K562 (cell line): ENCODE results near the gene CCDC92. TPM values are rescaled to one million over a fixed set of nuclear protein-coding genes. Genes with fewer than 3 reads are reported as not detected.
A peak's percentile ranks its signal among the peaks of the same experiment; 100 is the strongest.

ENCODE experiments used
- ATAC-seq: fragments of 200-7000 bp; cut with Tn5 transposase; 3 replicates; pipeline ENCODE4 v1.9.1; 2020; ENCODE audit warnings: moderate library complexity
- BruUV-seq: library from RNA; stranded (reverse); fragments of 400-500 nt; replicated peaks from 2 replicates; lab custom pipeline; 2021; lab: Mats Ljungman, UMichigan
- CTCF ChIA-PET: fragments of 300-600 bp; formaldehyde crosslinking; extraction: SDS; loops from one replicate; lab custom pipeline; 2021; ENCODE audit warnings: low intra/inter-chr PET ratio; lab: Yijun Ruan, JAX
- POLR2A ChIA-PET: fragments of 300-600, 350-650 bp; sonication (Branson Sonifier 250); formaldehyde crosslinking; extraction: SDS; loops from one replicate; lab custom pipeline; 2021; ENCODE audit warnings: antibody characterized with exemption, inconsistent platforms; lab: Yijun Ruan, JAX
- DNase-seq, 4 experiments: peaks; one replicate each; pipeline versions ENCODE4 v3.0.0 to v3.0.0-alpha.2; 2011 to 2018; ENCODE audit warnings: low spot score in 3 of 4, mixed read lengths in 3 of 4; ENCODE audit errors: extremely low read depth in 1 of 4
- FAIRE-seq: peaks from 2 replicates; lab custom pipeline; 2011; peaks lifted over from hg19 to GRCh38; lab: Jason Lieb, UNC
- H2AFZ ChIP-seq: 2 replicates; pipeline ENCODE4 v1.6.0; 2011; ENCODE audit warnings: low read depth, low read length, control low read depth, inconsistent platforms
- H3K27ac ChIP-seq: fragments of 200-600 bp; 3 replicates; pipeline ENCODE4 v1.8.0; 2011; ENCODE audit warnings: low read depth, mild to moderate bottlenecking, control low read depth, inconsistent platforms, low read length, moderate library complexity, mixed read lengths; ENCODE audit errors: extremely low read depth
- H3K27me3 ChIP-seq, 2 experiments: fragments of 300-600 bp in 1 of 2; 2 replicates in 1 of 2; 3 replicates in 1 of 2; pipeline versions ENCODE4 v1.6.0 to v1.8.0; 2011; ENCODE audit warnings: inconsistent platforms in 2 of 2, low read length in 2 of 2, mild to moderate bottlenecking in 1 of 2, mixed read lengths in 1 of 2, moderate library complexity in 1 of 2; ENCODE audit not compliant: control insufficient read depth in 2 of 2, insufficient read depth in 2 of 2
- H3K36me3 ChIP-seq: fragments of 300-600 bp; 3 replicates; pipeline ENCODE4 v1.8.0; 2011; ENCODE audit warnings: mild to moderate bottlenecking, low read length, inconsistent platforms; ENCODE audit not compliant: control insufficient read depth, insufficient read depth
- H3K4me1 ChIP-seq, 2 experiments: fragments of 200-600 bp in 1 of 2; replicated peaks in 1 of 2; 2 replicates in 1 of 2; 3 replicates in 1 of 2; pipeline versions ENCODE4 v1.5.1 to v1.8.0; 2011; ENCODE audit warnings: inconsistent platforms in 2 of 2, low read length in 2 of 2, mild to moderate bottlenecking in 1 of 2, mixed read lengths in 1 of 2, moderate library complexity in 1 of 2; ENCODE audit not compliant: control insufficient read depth in 2 of 2, insufficient read depth in 2 of 2
- H3K4me2 ChIP-seq: 2 replicates; pipeline ENCODE4 v1.6.1; 2011; ENCODE audit warnings: low read length, control low read depth, inconsistent platforms, mixed read lengths; ENCODE audit not compliant: insufficient read depth
- H3K4me3 ChIP-seq: fragments of 200-600 bp; sonication (generic), shearing (Covaris generic); 2 replicates; pipeline ENCODE4 v1.5.1; 2016; ENCODE audit warnings: control low read depth, inconsistent platforms
- H3K79me2 ChIP-seq: fragments of 200-600 bp; 3 replicates; pipeline ENCODE4 v1.8.0; 2011; ENCODE audit warnings: low read length, inconsistent platforms; ENCODE audit not compliant: control insufficient read depth, insufficient read depth
- H3K9ac ChIP-seq, 2 experiments: 2 replicates each; pipeline versions ENCODE4 v1.6.0 to v1.6.1; 2011; ENCODE audit warnings: low read depth in 2 of 2, low read length in 2 of 2, control low read depth in 1 of 2, inconsistent platforms in 1 of 2, mild to moderate bottlenecking in 1 of 2, mixed read lengths in 1 of 2; ENCODE audit not compliant: insufficient read depth in 1 of 2
- H3K9me1 ChIP-seq: one replicate; pipeline ENCODE4 v1.6.0; 2011; ENCODE audit warnings: inconsistent platforms, mild to moderate bottlenecking, low read length, moderate library complexity; ENCODE audit not compliant: control insufficient read depth, insufficient read depth
- H3K9me3 ChIP-seq: replicated peaks from 2 replicates; pipeline ENCODE4 v1.5.1; 2011; ENCODE audit warnings: low read depth, low read length, inconsistent platforms; ENCODE audit not compliant: control insufficient read depth, insufficient read depth
- H4K20me1 ChIP-seq: replicated peaks from 2 replicates; pipeline ENCODE4 v1.6.1; 2011; ENCODE audit warnings: low read length, inconsistent platforms, mixed read lengths; ENCODE audit not compliant: control insufficient read depth, insufficient read depth
- HMG20A ChIP-seq: fragments of 450-650 bp; formaldehyde crosslinking; conservative IDR thresholded peaks from 2 replicates; pipeline ENCODE4 v1.4.0; 2020; ENCODE audit warnings: mild to moderate bottlenecking, mixed read lengths
- NCOR1 ChIP-seq: fragments of 450-650 bp; IDR thresholded peaks from 2 replicates; pipeline ENCODE4 v1.6.1; 2016; ENCODE audit warnings: mild to moderate bottlenecking, moderate library complexity
- STAT6 ChIP-seq: sonication (generic); formaldehyde crosslinking; IDR thresholded peaks from 2 replicates; pipeline ENCODE4 v1.8.1; 2023; ENCODE audit warnings: mild to moderate bottlenecking, missing genetic modification reagents
- TRIM28 ChIP-seq: fragments of 450-650 bp; IDR thresholded peaks from 2 replicates; pipeline ENCODE4 v1.6.1; 2017
- ZNF584 ChIP-seq: fragments of 200-800 bp; sonication (Bioruptor generic); IDR thresholded peaks from 2 replicates; pipeline ENCODE4 v1.6.1; 2016; ENCODE audit warnings: low read depth, mild to moderate bottlenecking, missing genetic modification characterization, missing compliant biosample characterization
- WGBS: fragments of 100-300 bp; shearing (Covaris generic); methylation state at CpG from one replicate; pipeline ENCODE4 v1.1.6; 2016; ENCODE audit warnings: low coverage, mixed read lengths; ENCODE audit not compliant: insufficient coverage; ENCODE audit errors: missing lambda C conversion rate; 5-methylcytosine and 5-hydroxymethylcytosine counted together
- in situ Hi-C: fragments of 300-500 bp; cut with MboI; formaldehyde crosslinking; loops from 4 replicates; pipeline ENCODE4 v1.15.0; 2018; ENCODE audit warnings: inconsistent platforms, mixed read lengths
- intact Hi-C: fragments of 100-400 bp; cut with micrococcal nuclease; formaldehyde crosslinking; loops from 2 replicates; pipeline ENCODE4 v1.14.2; 2022
- polyA plus RNA-seq, 8 experiments: library from polyadenylated mRNA; depleted of rRNA in 4 of 8; stranded (reverse) in 5 of 8; unstranded in 3 of 8; fragments of >200 nt; fragmentation: Nextera tagmentation in 2 of 8; fragmentation: Illumina TruSeq in 1 of 8; extraction: Ambion mirVana in 2 of 8; extraction: Trizol in 1 of 8; gene quantifications; 2 replicates each; pipeline versions ENCODE4 v1.2.1 to v1.2.3, GENCODE V29; 2011 to 2014; ENCODE audit warnings: inconsistent platforms in 1 of 8, missing spikeins in 1 of 8
- total RNA-seq, 7 experiments: library from RNA; depleted of rRNA in 6 of 7; stranded (reverse); fragments of >200 nt in 6 of 7; fragmentation: Illumina TruSeq in 2 of 7; extraction: Trizol in 2 of 7; gene quantifications; 2 replicates each; pipeline versions ENCODE4 v1.2.1 to v1.2.3, GENCODE V29; 2011 to 2021; ENCODE audit warnings: low replicate concordance in 1 of 7
- TF ChIP-seq, protein P1 (sequence below), 2 experiments: IDR thresholded peaks in 1 of 2; conservative IDR thresholded peaks in 1 of 2; 2 replicates each; pipeline ENCODE4 v1.6.1; 2016; ENCODE audit warnings: low read depth in 2 of 2, mild to moderate bottlenecking in 1 of 2, missing compliant biosample characterization in 1 of 2, missing genetic modification characterization in 1 of 2, moderate library complexity in 1 of 2
- TF ChIP-seq, protein P2 (sequence below): fragments of 450-650 bp; IDR thresholded peaks from 2 replicates; pipeline ENCODE4 v1.6.1; 2018; ENCODE audit warnings: mild to moderate bottlenecking, low read depth; ENCODE audit not compliant: partially characterized antibody

CCDC92 gene
- total and polyA plus RNA-seq, 9 of the 15 experiments (the other 6 are each of a cell fraction or from before 2014, with no cell fraction given) = 0.27 to 5.9 (median 2.1) TPM

DNA sequence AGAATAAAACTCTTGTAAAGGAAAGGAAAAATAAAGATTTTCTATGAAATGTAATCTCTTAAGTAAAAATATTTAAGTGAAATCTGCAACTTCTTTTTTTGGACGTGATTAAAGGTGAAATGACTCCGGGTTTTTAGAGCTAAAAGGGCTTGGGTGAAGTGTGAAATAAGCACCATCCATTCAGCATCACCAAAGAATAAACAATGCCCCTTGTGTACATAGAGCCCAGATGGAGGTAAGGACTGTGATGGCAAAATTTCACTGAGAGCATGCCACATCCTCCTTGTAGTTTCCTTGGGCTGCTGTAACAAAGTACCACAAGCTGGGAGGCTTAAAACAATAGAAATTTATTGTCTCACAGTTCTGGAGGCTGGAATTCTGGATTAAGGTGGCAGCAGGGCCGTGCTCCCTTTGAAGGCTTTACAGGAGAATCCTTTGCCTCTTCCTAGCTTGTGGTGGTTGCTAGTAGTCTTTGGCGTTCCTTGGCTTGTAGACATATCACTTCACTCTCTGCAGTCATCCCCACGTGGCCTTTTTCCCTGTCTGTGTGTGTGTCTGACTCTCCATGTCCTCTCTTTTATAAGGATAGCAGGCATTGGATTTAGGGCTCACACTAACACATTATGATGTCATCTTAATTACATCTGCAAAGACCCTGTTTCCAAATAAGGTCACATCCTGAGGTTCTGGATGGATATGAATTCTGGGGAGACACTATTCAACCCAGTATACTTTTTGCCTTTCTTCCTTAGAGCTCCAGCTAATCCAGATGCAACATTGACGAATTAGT lies 24.6 kb upstream of the CCDC92 start (continued):
- TF ChIP-seq STAT6 (CRISPR knock-in tag) = no peak
- TF ChIP-seq NCOR1 = no peak
- TF ChIP-seq HMG20A = no peak
- 0 out of 2 replicates have a peak, but pooled peaks have one; percentile 3 for TF ChIP-seq ZNF584

GRCh38 chr12:123996581-123996980 lies 23.9 kb upstream of the CCDC92 start:
- H2AFZ ChIP-seq = no peak overlapping the region
- in situ Hi-C loops = no loop called here
- H3K27ac ChIP-seq = no peak overlapping the region
- WGBS = 62% methylated on average over 6 of the region's 6 CpGs
- H3K9me1 ChIP-seq = peaks cover 5% of the 10 kb centered on the region
- CTCF ChIA-PET = no interaction called here
- intact Hi-C loops = no loop called here
- ATAC-seq (no peak), DNase-seq (no peak), FAIRE-seq (no peak)
- no peak overlapping the region for H3K4me2 ChIP-seq
- H3K79me2 ChIP-seq = peaks cover 46% of the 10 kb centered on the region
- H3K9me3 ChIP-seq = no peaks in the 10 kb centered on the region
- H3K27me3 ChIP-seq = no peaks in the 10 kb centered on the region
- peaks cover 18 to 62% of the 10 kb centered on the region in 2 experiments for H3K4me1 ChIP-seq
- H3K4me3 ChIP-seq = no peak overlapping the region
- POLR2A ChIA-PET = interaction anchor here (0.8 to 2.6 kb wide), 4 partner anchors 9 to 57 kb away, joined by 3 to 13 read pairs (median 4); no protein-coding TSS in a partner anchor
- no TSS peak for BruUV-seq
- H3K36me3 ChIP-seq = peaks cover 54% of the 10 kb centered on the region; the same call in 2 of the 3 replicates
- H3K9ac ChIP-seq = no peak overlapping the region
- no peaks in the 10 kb centered on the region for H4K20me1 ChIP-seq
- TF ChIP-seq, protein P1, sequence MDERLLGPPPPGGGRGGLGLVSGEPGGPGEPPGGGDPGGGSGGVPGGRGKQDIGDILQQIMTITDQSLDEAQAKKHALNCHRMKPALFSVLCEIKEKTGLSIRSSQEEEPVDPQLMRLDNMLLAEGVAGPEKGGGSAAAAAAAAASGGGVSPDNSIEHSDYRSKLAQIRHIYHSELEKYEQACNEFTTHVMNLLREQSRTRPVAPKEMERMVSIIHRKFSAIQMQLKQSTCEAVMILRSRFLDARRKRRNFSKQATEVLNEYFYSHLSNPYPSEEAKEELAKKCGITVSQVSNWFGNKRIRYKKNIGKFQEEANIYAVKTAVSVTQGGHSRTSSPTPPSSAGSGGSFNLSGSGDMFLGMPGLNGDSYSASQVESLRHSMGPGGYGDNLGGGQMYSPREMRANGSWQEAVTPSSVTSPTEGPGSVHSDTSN (CRISPR knock-in tag; IDR thresholded peaks at IDR 0.05; ENCODE audit: low read depth) = no peak
- TF ChIP-seq, protein P1 (tag; conservative IDR thresholded peaks at IDR 0.05; ENCODE audit: low read depth) = 0 out of 2 replicates have a peak, but pooled peaks have one; percentile 24
- TF ChIP-seq TRIM28 = no peak
- TF ChIP-seq, protein P2, sequence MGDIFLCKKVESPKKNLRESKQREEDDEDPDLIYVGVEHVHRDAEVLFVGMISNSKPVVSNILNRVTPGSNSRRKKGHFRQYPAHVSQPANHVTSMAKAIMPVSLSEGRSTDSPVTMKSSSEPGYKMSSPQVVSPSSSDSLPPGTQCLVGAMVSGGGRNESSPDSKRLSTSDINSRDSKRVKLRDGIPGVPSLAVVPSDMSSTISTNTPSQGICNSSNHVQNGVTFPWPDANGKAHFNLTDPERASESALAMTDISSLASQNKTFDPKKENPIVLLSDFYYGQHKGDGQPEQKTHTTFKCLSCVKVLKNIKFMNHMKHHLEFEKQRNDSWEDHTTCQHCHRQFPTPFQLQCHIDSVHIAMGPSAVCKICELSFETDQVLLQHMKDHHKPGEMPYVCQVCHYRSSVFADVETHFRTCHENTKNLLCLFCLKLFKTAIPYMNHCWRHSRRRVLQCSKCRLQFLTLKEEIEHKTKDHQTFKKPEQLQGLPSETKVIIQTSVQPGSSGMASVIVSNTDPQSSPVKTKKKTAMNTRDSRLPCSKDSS = no peak
